OCI-LY1 (cell line): ENCODE data around the gene MRPS17.

Source experiments
- H2AFZ ChIP-seq: fragments of 200-600 bp; sonication (generic), shearing (Covaris generic); 2 replicates; pipeline ENCODE4 v1.6.0; 2014; ENCODE audit warnings: antibody characterized with exemption, mild to moderate bottlenecking, low read length
- H3F3A ChIP-seq: fragments of 200-600 bp; sonication (generic), shearing (Covaris generic); 2 replicates; pipeline ENCODE4 v1.6.0; 2014; ENCODE audit warnings: mild to moderate bottlenecking, antibody characterized with exemption, low read length, moderate library complexity; ENCODE audit not compliant: insufficient read depth
- H3K27ac ChIP-seq: fragments of 200-600 bp; sonication (generic); 2 replicates; pipeline ENCODE4 v1.5.1; 2014; ENCODE audit warnings: low read length, mixed run types, mild to moderate bottlenecking, low read depth; ENCODE audit not compliant: poor library complexity, severe bottlenecking
- H3K27me3 ChIP-seq: fragments of 200-600 bp; sonication (generic); 2 replicates; pipeline ENCODE4 v1.6.0; 2014; ENCODE audit warnings: antibody characterized with exemption, mild to moderate bottlenecking, low read length, moderate library complexity; ENCODE audit not compliant: insufficient read depth
- H3K36me3 ChIP-seq: fragments of 200-600 bp; sonication (generic); 2 replicates; pipeline ENCODE4 v1.6.1; 2014; ENCODE audit warnings: mild to moderate bottlenecking, antibody characterized with exemption, low read length, moderate library complexity, mixed read lengths; ENCODE audit not compliant: insufficient read depth
- H3K4me1 ChIP-seq: fragments of 200-600 bp; sonication (generic); 2 replicates; pipeline ENCODE4 v1.5.1; 2014; ENCODE audit warnings: mild to moderate bottlenecking, low read length, moderate library complexity; ENCODE audit not compliant: insufficient read depth, severe bottlenecking
- H3K4me2 ChIP-seq: fragments of 200-600 bp; sonication (generic), shearing (Covaris generic); 2 replicates; pipeline ENCODE4 v1.6.1; 2014; ENCODE audit warnings: low read length
- H3K4me3 ChIP-seq: fragments of 200-600 bp; sonication (generic); 2 replicates; pipeline ENCODE4 v1.5.1; 2014; ENCODE audit warnings: low read length, low read depth, mild to moderate bottlenecking, mixed read lengths; ENCODE audit not compliant: poor library complexity, severe bottlenecking
- H3K79me2 ChIP-seq: fragments of 200-600 bp; shearing (Covaris generic); 2 replicates; pipeline ENCODE4 v1.6.1; 2016; ENCODE audit warnings: mixed run types, low read length, mixed read lengths; ENCODE audit not compliant: insufficient read depth
- H3K9ac ChIP-seq: fragments of 200-600 bp; sonication (generic), shearing (Covaris generic); 2 replicates; pipeline ENCODE4 v1.6.1; 2014; ENCODE audit warnings: mild to moderate bottlenecking, low read length, mixed read lengths
- H3K9me2 ChIP-seq: fragments of 200-600 bp; sonication (generic), shearing (Covaris generic); 2 replicates; pipeline ENCODE4 v1.6.1; 2014; ENCODE audit warnings: low read depth, mild to moderate bottlenecking, low read length, mixed read lengths
- H3K9me3 ChIP-seq: fragments of 200-600 bp; shearing (Covaris generic); 2 replicates; pipeline ENCODE4 v1.6.1; 2014; ENCODE audit warnings: low read length, mixed read lengths
- H4K20me1 ChIP-seq: fragments of 200-600 bp; sonication (generic), shearing (Covaris generic); 2 replicates; pipeline ENCODE4 v1.6.0; 2016; ENCODE audit warnings: mild to moderate bottlenecking, low read length; ENCODE audit not compliant: insufficient read depth
- EZH2 ChIP-seq: fragments of 200-600 bp; sonication (generic), shearing (Covaris generic); IDR thresholded peaks from 2 replicates; pipeline ENCODE4 v1.8.0; 2017; ENCODE audit warnings: borderline replicate concordance, mixed run types, mild to moderate bottlenecking, antibody characterized with exemption, low read length, moderate library complexity, mixed read lengths
- TF ChIP-seq, protein P1 (sequence below): fragments of 200-600 bp; sonication (generic), shearing (Covaris generic); IDR thresholded peaks from 2 replicates; pipeline ENCODE4 v1.5.1; 2017; ENCODE audit warnings: mild to moderate bottlenecking, antibody characterized with exemption, low read length, moderate library complexity, mixed read lengths

The MRPS17 gene

DNA sequence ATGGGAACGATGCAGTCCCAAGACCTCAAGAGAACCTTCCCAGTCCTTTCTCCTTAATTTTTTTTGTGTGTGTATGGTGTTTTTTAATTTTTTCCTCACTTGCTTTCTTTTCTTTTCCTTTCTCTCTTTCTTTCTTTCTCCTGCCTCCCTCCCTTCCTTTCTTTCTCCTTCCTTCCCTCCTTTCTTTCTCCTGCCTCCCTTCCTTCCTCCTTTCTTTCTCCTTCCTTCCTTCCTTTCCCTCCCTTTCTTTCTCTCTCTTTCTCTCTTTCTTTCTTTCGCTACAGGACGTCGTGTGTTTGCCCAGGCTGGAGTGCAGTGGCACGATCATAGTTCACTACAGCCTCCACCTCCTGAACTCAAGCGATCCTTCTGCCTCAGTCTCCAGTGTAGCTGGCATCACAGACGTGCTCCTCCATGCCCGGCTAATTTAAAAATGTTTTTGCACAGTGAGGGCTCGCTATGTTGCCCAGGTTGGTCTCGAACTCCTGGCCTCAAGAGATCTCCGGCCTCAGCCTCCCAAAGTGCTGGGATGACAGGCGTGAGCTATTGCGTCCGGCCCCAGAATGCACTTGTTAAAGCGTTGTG is 12.0 kb downstream of the MRPS17 start:
- Histone ChIP-seq H3K27ac (no peak overlapping the region), H3K27me3 (no peaks in the 10 kb centered on the region), H3K9me2 (no peaks in the 10 kb centered on the region), H3K36me3 (no peaks in the 10 kb centered on the region), H3K4me3 (peak overlapping the region; percentile 80), H4K20me1 (no peaks in the 10 kb centered on the region), H2AFZ (peak overlapping the region; percentile 83; the same call in 1 of the 2 replicates), H3K79me2 (no peaks in the 10 kb centered on the region), H3K4me2 (peak overlapping the region; percentile 73), H3K4me1 (peaks cover 7% of the 10 kb centered on the region), H3F3A (0 out of 2 replicates have a peak, but pooled peaks cover 7% of the 10 kb centered on the region), H3K9me3 (no peaks in the 10 kb centered on the region), H3K9ac (peak overlapping the region; percentile 69)
- TF ChIP-seq, protein P1, sequence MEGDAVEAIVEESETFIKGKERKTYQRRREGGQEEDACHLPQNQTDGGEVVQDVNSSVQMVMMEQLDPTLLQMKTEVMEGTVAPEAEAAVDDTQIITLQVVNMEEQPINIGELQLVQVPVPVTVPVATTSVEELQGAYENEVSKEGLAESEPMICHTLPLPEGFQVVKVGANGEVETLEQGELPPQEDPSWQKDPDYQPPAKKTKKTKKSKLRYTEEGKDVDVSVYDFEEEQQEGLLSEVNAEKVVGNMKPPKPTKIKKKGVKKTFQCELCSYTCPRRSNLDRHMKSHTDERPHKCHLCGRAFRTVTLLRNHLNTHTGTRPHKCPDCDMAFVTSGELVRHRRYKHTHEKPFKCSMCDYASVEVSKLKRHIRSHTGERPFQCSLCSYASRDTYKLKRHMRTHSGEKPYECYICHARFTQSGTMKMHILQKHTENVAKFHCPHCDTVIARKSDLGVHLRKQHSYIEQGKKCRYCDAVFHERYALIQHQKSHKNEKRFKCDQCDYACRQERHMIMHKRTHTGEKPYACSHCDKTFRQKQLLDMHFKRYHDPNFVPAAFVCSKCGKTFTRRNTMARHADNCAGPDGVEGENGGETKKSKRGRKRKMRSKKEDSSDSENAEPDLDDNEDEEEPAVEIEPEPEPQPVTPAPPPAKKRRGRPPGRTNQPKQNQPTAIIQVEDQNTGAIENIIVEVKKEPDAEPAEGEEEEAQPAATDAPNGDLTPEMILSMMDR: no peak
- TF ChIP-seq EZH2: no peak

DNA sequence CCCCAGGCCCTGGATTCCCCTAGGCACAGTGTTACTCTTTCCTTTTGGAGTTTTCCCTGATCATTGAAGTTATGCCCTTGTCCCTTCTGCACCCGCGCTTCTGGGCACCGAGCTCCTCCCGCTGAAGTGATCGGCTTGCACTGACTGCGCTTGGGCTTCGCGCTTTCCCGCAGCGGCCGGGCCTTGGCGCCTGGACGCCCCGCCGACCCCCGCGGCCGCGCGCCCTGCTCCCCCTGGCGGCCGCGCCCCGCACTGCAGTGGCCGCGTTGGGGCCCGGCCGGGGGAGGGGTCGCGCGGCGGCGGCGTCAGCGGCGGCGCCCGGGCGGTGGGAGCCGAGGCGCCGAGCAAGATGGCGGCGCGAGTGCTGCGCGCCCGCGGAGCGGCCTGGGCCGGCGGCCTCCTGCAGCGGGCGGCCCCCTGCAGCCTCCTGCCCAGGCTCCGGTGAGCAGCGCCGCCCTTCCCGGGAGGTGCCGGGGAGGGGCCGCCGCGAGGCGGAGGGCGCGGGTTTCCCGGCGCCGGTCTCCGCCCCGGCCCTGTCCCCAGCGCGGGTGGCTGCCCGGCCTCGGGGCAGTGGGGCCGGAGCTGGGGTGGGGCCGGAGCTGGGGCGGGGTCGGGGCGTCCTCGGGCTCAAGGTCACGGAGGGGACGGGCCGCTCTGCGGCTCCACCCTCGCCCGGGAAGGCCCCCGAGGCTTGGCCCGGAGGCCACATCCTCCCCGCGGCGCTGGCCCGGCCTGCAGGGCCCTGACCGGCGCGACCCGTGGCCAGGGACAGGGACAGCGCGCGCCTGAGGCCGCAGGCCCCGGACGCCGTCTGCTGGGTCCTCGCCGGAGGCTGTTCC is 12.8 kb downstream of the MRPS17 start, which contains the start of gene NIPSNAP2:
TSS of gene NIPSNAP2 (plus strand) at position 325 of the 839 bp plus-strand sequence. CDS start at position 350, 25 bp downstream.
- Histone ChIP-seq H3F3A (0 out of 2 replicates have a peak, but pooled peaks cover 7% of the 10 kb centered on the region), H3K27ac (peak within 1 kb of the TSS; percentile 22), H3K4me1 (peaks cover 7% of the 10 kb centered on the region), H3K9me3 (no peaks in the 10 kb centered on the region), H3K27me3 (no peaks in the 10 kb centered on the region), H3K36me3 (no peaks in the 10 kb centered on the region), H3K9ac (peak within 1 kb of the TSS; percentile 83), H4K20me1 (no peaks in the 10 kb centered on the region), H3K9me2 (no peaks in the 10 kb centered on the region), H3K79me2 (no peaks in the 10 kb centered on the region), H2AFZ (peak within 1 kb of the TSS; percentile 83; the same call in 1 of the 2 replicates), H3K4me2 (peak within 1 kb of the TSS; percentile 73), H3K4me3 (peak within 1 kb of the TSS; percentile 80)
- no peak for TF ChIP-seq EZH2
- TF ChIP-seq, protein P1: peak; percentile 30

DNA sequence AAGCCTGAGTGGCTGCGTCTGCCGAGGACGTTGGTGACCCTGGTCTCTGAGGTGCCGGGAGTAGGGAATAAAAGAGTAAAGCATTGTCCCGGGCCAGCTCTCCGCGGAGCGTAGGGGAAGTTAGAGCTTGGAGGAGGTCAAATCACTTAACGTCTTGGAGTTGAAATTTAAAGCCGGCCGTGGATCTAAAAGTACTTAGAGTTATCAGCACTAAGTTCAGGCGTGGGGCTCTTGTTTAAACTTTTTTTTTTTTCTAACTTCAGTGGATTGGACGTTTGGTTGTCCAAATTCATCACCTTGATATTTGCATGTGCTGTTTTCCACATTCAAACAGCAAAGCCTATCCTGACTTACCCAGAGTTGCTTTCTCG is 13.4 kb downstream of the MRPS17 start:
- Histone ChIP-seq H3F3A (0 out of 2 replicates have a peak, but pooled peaks cover 7% of the 10 kb centered on the region), H3K9me3 (no peaks in the 10 kb centered on the region), H3K9me2 (no peaks in the 10 kb centered on the region), H3K4me1 (peaks cover 7% of the 10 kb centered on the region), H3K27me3 (no peaks in the 10 kb centered on the region), H3K4me2 (peak overlapping the region; percentile 72), H3K79me2 (no peaks in the 10 kb centered on the region), H2AFZ (peak overlapping the region; percentile 26; the same call in 1 of the 2 replicates), H3K36me3 (no peaks in the 10 kb centered on the region), H3K4me3 (peak overlapping the region; percentile 80), H3K9ac (peak overlapping the region; percentile 83), H3K27ac (peak overlapping the region; percentile 22), H4K20me1 (no peaks in the 10 kb centered on the region)
- TF ChIP-seq, protein P1: no peak
- TF ChIP-seq EZH2: no peak
